Stimulated activated CD8-positive, alpha-beta memory T cell treated with anti-CD3 and anti-CD28 coated beads, Interleukin-12 subunit alpha, Interleukin-12 subunit beta, amount 100 ng/mL, for 24 hours (primary cell): Measurements from ENCODE around the gene CNGA4.

Experiments used
- DNase-seq: peaks from one replicate; pipeline ENCODE4 v3.0.0-alpha.2; 2020; ENCODE audit errors: extremely low read depth

CNGA4 gene

GRCh38 chr11:6238902-6239301 lies at the start of gene CNGA4:
TSS of gene CNGA4 (plus strand) at chr11:6239089. CDS start at chr11:6239207, 118 bp downstream.
- no peak for DNase-seq

- no peak for DNase-seq
Measured at GRCh38 chr11:6191742-6192141, 47.1 kb upstream of the CNGA4 start.

GRCh38 chr11:6194065-6194581 lies 44.8 kb upstream of the CNGA4 start:
- no peak for DNase-seq

- DNase-seq, result no peak
Measured at GRCh38 chr11:6196396-6196795, 42.5 kb upstream of the CNGA4 start.

- DNase-seq, result no peak
Measured at GRCh38 chr11:6197466-6198200, 41.3 kb upstream of the CNGA4 start.

GRCh38 chr11:6199174-6199810 lies 39.6 kb upstream of the CNGA4 start, which contains the start of gene OR52W1:
TSS of gene OR52W1 (plus strand) at chr11:6199224. CDS start at chr11:6199224, 0 bp downstream.
- DNase-seq, result no peak

- DNase-seq, result no peak
Measured at GRCh38 chr11:6200975-6201374, 37.9 kb upstream of the CNGA4 start.

GRCh38 chr11:6201481-6201880 lies 37.4 kb upstream of the CNGA4 start:
- DNase-seq, result no peak

- no peak for DNase-seq
Measured at GRCh38 chr11:6202041-6202440, 36.8 kb upstream of the CNGA4 start.

- no peak for DNase-seq
Measured at GRCh38 chr11:6203327-6203726, 35.6 kb upstream of the CNGA4 start.

- no peak for DNase-seq
Measured at GRCh38 chr11:6204706-6205105, 34.2 kb upstream of the CNGA4 start.

GRCh38 chr11:6205366-6205765 lies 33.5 kb upstream of the CNGA4 start, which contains the start of gene C11orf42:
TSS of gene C11orf42 (plus strand) at chr11:6205557. CDS start at chr11:6205616, 59 bp downstream.
- no peak for DNase-seq

- no peak for DNase-seq
Measured at GRCh38 chr11:6206456-6207180, 32.3 kb upstream of the CNGA4 start.

GRCh38 chr11:6209801-6210200 lies 29.1 kb upstream of the CNGA4 start:
- DNase-seq, result no peak

GRCh38 chr11:6210274-6210955 lies 28.5 kb upstream of the CNGA4 start:
- DNase-seq, result no peak

GRCh38 chr11:6214530-6214929 lies 24.4 kb upstream of the CNGA4 start:
- DNase-seq, result no peak

GRCh38 chr11:6216501-6216900 lies 22.4 kb upstream of the CNGA4 start:
- no peak for DNase-seq

GRCh38 chr11:6217722-6218121 lies 21.2 kb upstream of the CNGA4 start:
- DNase-seq, result no peak

- DNase-seq, result no peak
Measured at GRCh38 chr11:6219359-6219758, 19.5 kb upstream of the CNGA4 start.

GRCh38 chr11:6223854-6224253 lies 15.0 kb upstream of the CNGA4 start:
- no peak for DNase-seq

- DNase-seq, result no peak
Measured at GRCh38 chr11:6224421-6224820, 14.5 kb upstream of the CNGA4 start.

GRCh38 chr11:6225024-6225423 lies 13.9 kb upstream of the CNGA4 start:
- DNase-seq, result no peak
